DMS153 treated with DMSO at 0.1 percent for 48 hours (cell line): ENCODE data around the gene PFKL.
"Not testable (repeated sequence)": the region's sequence is repeated elsewhere in the genome, so short reads cannot be mapped to it uniquely, and the experiment has no call there.

Source experiments
- DNase-seq: peaks from one replicate; lab custom pipeline; 2025; ENCODE audit not compliant: unreplicated experiment; lab: John Stamatoyannopoulos, UW

The PFKL gene

GRCh38 chr21:44294391-44295162 is 5.3 kb upstream of the PFKL start:
- no peak for DNase-seq

- no peak for DNase-seq
Observed at GRCh38 chr21:44295163-44295573, 4.7 kb upstream of the PFKL start.

- no peak for DNase-seq
Observed at GRCh38 chr21:44295646-44296045, 4.2 kb upstream of the PFKL start.

GRCh38 chr21:44296103-44296519 is 3.7 kb upstream of the PFKL start:
- DNase-seq = no peak

- DNase-seq = no peak
Observed at GRCh38 chr21:44296916-44297315, 2.9 kb upstream of the PFKL start.

GRCh38 chr21:44297525-44298290 is 2.1 kb upstream of the PFKL start:
- DNase-seq = peak; percentile 71

GRCh38 chr21:44298301-44298700 is 1.6 kb upstream of the PFKL start:
- no peak for DNase-seq

GRCh38 chr21:44299085-44299457 is 782 bp upstream of the PFKL start:
- DNase-seq = no peak

GRCh38 chr21:44300262-44300959 is 558 bp downstream of the PFKL start:
- DNase-seq = no peak

- DNase-seq = no peak
Observed at GRCh38 chr21:44301141-44301540, 1.3 kb downstream of the PFKL start.

GRCh38 chr21:44301961-44302406 is 2.1 kb downstream of the PFKL start:
- DNase-seq = no peak

- not testable (repeated sequence) for DNase-seq
Observed at GRCh38 chr21:44302573-44303401, 2.9 kb downstream of the PFKL start.

- no peak for DNase-seq
Observed at GRCh38 chr21:44303490-44303981, 3.7 kb downstream of the PFKL start.

- no peak for DNase-seq
Observed at GRCh38 chr21:44304011-44304616, 4.3 kb downstream of the PFKL start.

GRCh38 chr21:44304877-44305293 is 5.0 kb downstream of the PFKL start:
- no peak for DNase-seq

- no peak for DNase-seq
Observed at GRCh38 chr21:44305691-44306090, 5.8 kb downstream of the PFKL start.

GRCh38 chr21:44306936-44307704 is 7.3 kb downstream of the PFKL start:
- no peak for DNase-seq

- no peak for DNase-seq
Observed at GRCh38 chr21:44310628-44311507, 11.0 kb downstream of the PFKL start.
